SU-DHL-6 (cell line): ENCODE measurements around the gene TOR4A.

Experiments used
- H2AFZ ChIP-seq: fragments of 200-600 bp; sonication (generic); 2 replicates; pipeline ENCODE4 v1.6.1; 2014; ENCODE audit warnings: low read depth, mild to moderate bottlenecking, moderate library complexity, mixed read lengths, antibody characterized with exemption, low read length; ENCODE audit not compliant: severe bottlenecking
- H3F3A ChIP-seq: fragments of 200-600 bp; shearing (Covaris generic); 2 replicates; pipeline ENCODE4 v1.6.0; 2016; ENCODE audit warnings: antibody characterized with exemption, mild to moderate bottlenecking; ENCODE audit not compliant: insufficient read depth
- H3K27ac ChIP-seq: fragments of 200-600 bp; sonication (generic); 2 replicates; pipeline ENCODE4 v1.5.1; 2016; ENCODE audit warnings: low read depth, mild to moderate bottlenecking, low read length, moderate library complexity, mixed read lengths
- H3K27me3 ChIP-seq: fragments of 200-600 bp; sonication (generic), shearing (Covaris generic); 2 replicates; pipeline ENCODE4 v1.6.0; 2014; ENCODE audit warnings: mild to moderate bottlenecking, low read length
- H3K36me3 ChIP-seq: fragments of 200-600 bp; sonication (generic); 2 replicates; pipeline ENCODE4 v1.6.1; 2014; ENCODE audit warnings: mild to moderate bottlenecking, low read length, mixed read lengths
- H3K4me2 ChIP-seq: fragments of 300-600, 200-600 bp; shearing (Covaris generic), sonication (generic); 2 replicates; pipeline ENCODE4 v1.6.0; 2014; ENCODE audit warnings: low read length, low read depth, mild to moderate bottlenecking; ENCODE audit not compliant: poor library complexity, severe bottlenecking
- H3K4me3 ChIP-seq: fragments of 200-600 bp; sonication (generic); 2 replicates; pipeline ENCODE4 v1.5.1; 2014; ENCODE audit warnings: antibody characterized with exemption, low read length, mild to moderate bottlenecking, mixed read lengths; ENCODE audit not compliant: insufficient read depth, poor library complexity, severe bottlenecking
- H3K79me2 ChIP-seq: fragments of 200-600 bp; sonication (generic); 2 replicates; pipeline ENCODE4 v1.6.1; 2014; ENCODE audit warnings: mild to moderate bottlenecking, low read length, moderate library complexity; ENCODE audit not compliant: insufficient read depth
- H3K9ac ChIP-seq: fragments of 200-600 bp; sonication (generic); 2 replicates; pipeline ENCODE4 v1.7.0; 2014; ENCODE audit warnings: mild to moderate bottlenecking, low read length
- H3K9me2 ChIP-seq: fragments of 200-600 bp; sonication (generic); replicated peaks from 2 replicates; pipeline ENCODE4 v1.6.1; 2014; ENCODE audit warnings: low read length; ENCODE audit not compliant: insufficient read depth
- H3K9me3 ChIP-seq: fragments of 200-600 bp; sonication (generic); 2 replicates; pipeline ENCODE4 v1.6.1; 2014; ENCODE audit warnings: low read length, mixed read lengths; ENCODE audit not compliant: insufficient read depth
- H4K20me1 ChIP-seq: fragments of 200-600 bp; sonication (generic); 2 replicates; pipeline ENCODE4 v1.6.1; 2014; ENCODE audit warnings: low read depth, mild to moderate bottlenecking, antibody characterized with exemption, low read length, moderate library complexity, mixed read lengths
- EZH2phosphoT487 ChIP-seq: fragments of 200-600 bp; sonication (generic), shearing (Covaris generic); conservative IDR thresholded peaks from 2 replicates; pipeline ENCODE4 v1.6.1; 2018; ENCODE audit warnings: mild to moderate bottlenecking, antibody characterized with exemption, low read length, moderate library complexity, mixed read lengths
- TF ChIP-seq, protein P1 (sequence below): fragments of 200-600 bp; sonication (generic); IDR thresholded peaks from one replicate; pipeline ENCODE4 v1.5.1; 2017; ENCODE audit warnings: antibody characterized with exemption, mild to moderate bottlenecking, low read length, moderate library complexity; ENCODE audit not compliant: insufficient read depth, poor library complexity, severe bottlenecking

TOR4A gene

DNA sequence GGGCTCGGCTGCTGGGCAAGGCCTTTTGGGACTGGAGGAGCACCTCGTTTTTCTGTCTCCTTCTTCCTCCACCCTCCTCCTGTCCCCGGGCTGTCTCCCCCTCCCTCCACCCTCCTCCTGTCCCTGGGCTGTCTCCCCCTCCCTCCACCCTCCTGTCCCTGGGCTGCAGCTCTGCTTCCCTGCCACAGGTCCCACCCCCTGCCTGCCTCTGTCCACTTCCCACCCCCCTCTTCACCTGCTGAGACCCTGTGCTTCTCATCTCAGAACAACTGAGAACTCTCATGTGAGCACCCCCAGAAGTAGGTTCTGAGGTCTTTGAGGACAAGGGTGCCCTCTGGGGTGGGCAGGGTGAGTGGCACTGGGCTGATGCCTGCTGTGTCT lies 5.8 kb upstream of the TOR4A start:
- H3K4me3 ChIP-seq, result no peak overlapping the region
- H3F3A ChIP-seq, result 0 out of 2 replicates have a peak, but pooled peaks cover 9% of the 10 kb centered on the region
- TF ChIP-seq, protein P1, sequence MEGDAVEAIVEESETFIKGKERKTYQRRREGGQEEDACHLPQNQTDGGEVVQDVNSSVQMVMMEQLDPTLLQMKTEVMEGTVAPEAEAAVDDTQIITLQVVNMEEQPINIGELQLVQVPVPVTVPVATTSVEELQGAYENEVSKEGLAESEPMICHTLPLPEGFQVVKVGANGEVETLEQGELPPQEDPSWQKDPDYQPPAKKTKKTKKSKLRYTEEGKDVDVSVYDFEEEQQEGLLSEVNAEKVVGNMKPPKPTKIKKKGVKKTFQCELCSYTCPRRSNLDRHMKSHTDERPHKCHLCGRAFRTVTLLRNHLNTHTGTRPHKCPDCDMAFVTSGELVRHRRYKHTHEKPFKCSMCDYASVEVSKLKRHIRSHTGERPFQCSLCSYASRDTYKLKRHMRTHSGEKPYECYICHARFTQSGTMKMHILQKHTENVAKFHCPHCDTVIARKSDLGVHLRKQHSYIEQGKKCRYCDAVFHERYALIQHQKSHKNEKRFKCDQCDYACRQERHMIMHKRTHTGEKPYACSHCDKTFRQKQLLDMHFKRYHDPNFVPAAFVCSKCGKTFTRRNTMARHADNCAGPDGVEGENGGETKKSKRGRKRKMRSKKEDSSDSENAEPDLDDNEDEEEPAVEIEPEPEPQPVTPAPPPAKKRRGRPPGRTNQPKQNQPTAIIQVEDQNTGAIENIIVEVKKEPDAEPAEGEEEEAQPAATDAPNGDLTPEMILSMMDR, result no peak
- TF ChIP-seq EZH2phosphoT487, result no peak
- no peak overlapping the region for H3K4me2 ChIP-seq
- no peak overlapping the region for H2AFZ ChIP-seq
- no peaks in the 10 kb centered on the region for H3K36me3 ChIP-seq
- no peaks in the 10 kb centered on the region for H4K20me1 ChIP-seq
- no peak overlapping the region for H3K9ac ChIP-seq
- H3K27me3 ChIP-seq, result no peaks in the 10 kb centered on the region
- no peaks in the 10 kb centered on the region for H3K79me2 ChIP-seq
- no peaks in the 10 kb centered on the region for H3K9me2 ChIP-seq
- H3K27ac ChIP-seq, result no peak overlapping the region
- H3K9me3 ChIP-seq, result no peaks in the 10 kb centered on the region

DNA sequence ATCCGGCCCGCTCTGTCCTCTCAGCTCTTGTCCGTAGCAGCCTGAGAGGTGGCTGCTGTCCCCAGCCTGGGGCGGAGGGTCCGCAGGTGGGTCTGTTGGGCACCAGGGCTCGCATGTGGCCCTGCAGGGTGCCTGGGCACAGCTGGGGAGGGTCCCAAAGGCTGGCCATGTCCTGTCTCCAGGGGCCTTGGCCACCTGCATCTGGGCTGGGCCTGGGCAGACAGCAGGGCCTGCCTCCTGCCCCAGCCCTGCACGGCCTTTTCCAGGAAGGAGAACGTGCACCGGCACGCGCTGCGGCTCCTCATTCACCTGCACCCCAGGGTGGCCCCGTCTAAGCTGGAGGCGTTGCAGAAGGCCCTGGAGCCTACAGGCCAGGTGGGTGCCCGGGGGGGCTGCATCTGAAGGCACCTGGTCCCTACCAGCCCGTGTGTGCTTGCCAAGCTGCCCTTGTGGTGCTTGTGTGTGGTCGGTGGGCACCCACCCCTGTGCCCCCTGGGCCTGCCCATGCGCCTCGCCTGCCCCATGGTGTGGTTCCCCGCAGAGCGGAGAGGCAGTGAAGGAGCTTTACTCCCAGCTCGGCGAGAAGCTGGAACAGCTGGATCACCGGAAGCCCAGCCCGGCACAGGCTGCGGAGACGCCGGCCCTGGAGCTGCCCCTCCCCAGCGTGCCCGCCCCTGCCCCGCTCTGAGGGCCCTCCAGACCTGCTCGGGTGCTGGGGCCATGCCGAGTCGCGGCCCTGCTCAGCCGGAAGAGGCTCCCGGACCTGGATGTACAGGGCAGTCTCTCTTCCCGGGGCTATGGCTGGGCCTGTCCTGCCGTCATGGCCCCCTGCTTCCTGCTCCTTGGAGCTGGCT lies 5.1 kb upstream of the TOR4A start:
- 0 out of 2 replicates have a peak, but pooled peaks cover 9% of the 10 kb centered on the region for H3F3A ChIP-seq
- no peaks in the 10 kb centered on the region for H4K20me1 ChIP-seq
- H3K9ac ChIP-seq, result no peak overlapping the region
- no peaks in the 10 kb centered on the region for H3K79me2 ChIP-seq
- H3K9me3 ChIP-seq, result no peaks in the 10 kb centered on the region
- H3K4me2 ChIP-seq, result no peak overlapping the region
- no peak overlapping the region for H2AFZ ChIP-seq
- no peak overlapping the region for H3K27ac ChIP-seq
- H3K36me3 ChIP-seq, result no peaks in the 10 kb centered on the region
- no peaks in the 10 kb centered on the region for H3K9me2 ChIP-seq
- H3K27me3 ChIP-seq, result no peaks in the 10 kb centered on the region
- no peak overlapping the region for H3K4me3 ChIP-seq
- TF ChIP-seq, protein P1, result no peak
- no peak for TF ChIP-seq EZH2phosphoT487

DNA sequence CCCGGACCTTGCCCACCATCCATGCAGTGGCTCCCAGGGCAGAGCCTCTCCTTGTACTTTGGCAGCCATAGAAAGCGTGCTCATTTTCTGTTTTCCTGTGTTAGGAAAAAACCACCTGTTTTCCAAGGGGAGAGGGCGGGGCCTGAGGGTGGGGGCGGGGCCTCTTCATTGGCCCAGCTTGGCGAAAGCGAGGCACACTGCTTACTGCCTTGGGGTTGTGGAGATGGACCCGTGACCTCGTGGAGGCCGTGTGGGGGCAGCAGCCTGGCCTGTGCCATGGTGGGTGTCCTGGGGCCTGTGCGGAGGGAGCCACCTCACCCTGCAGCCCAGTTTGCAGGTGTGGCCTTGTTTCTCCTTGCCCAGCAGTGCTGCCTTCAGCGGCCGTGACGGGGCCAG lies 4.4 kb upstream of the TOR4A start:
- no peaks in the 10 kb centered on the region for H4K20me1 ChIP-seq
- H3K9me3 ChIP-seq, result no peaks in the 10 kb centered on the region
- H3K4me3 ChIP-seq, result no peak overlapping the region
- no peak overlapping the region for H3K27ac ChIP-seq
- H3F3A ChIP-seq, result 0 out of 2 replicates have a peak, but pooled peaks cover 6% of the 10 kb centered on the region
- no peak overlapping the region for H3K9ac ChIP-seq
- no peaks in the 10 kb centered on the region for H3K36me3 ChIP-seq
- TF ChIP-seq EZH2phosphoT487, result no peak
- TF ChIP-seq, protein P1, result no peak
- H2AFZ ChIP-seq, result no peak overlapping the region
- no peaks in the 10 kb centered on the region for H3K9me2 ChIP-seq
- no peak overlapping the region for H3K4me2 ChIP-seq
- H3K79me2 ChIP-seq, result no peaks in the 10 kb centered on the region
- no peaks in the 10 kb centered on the region for H3K27me3 ChIP-seq
